Astrocyte of the cerebellum (primary cell): Measurements from ENCODE around the gene KRTAP4-8.
"Not testable (repeated sequence)": the region's sequence is repeated elsewhere in the genome, so short reads cannot be mapped to it uniquely, and the experiment has no call there.

Experiments used
- DNase-seq: peaks from one replicate; pipeline ENCODE4 v3.0.0-alpha.2; 2011; ENCODE audit warnings: low read depth
- H3K4me3 ChIP-seq: 2 replicates; pipeline ENCODE4 v1.5.1; 2011; ENCODE audit warnings: mild to moderate bottlenecking, low read depth, low read length, moderate library complexity
- CTCF ChIP-seq: IDR thresholded peaks from 2 replicates; pipeline ENCODE4 v1.5.1; 2012; ENCODE audit warnings: low read length, low read depth, moderate library complexity, mild to moderate bottlenecking; ENCODE audit errors: missing control alignments
- in situ Hi-C: cut with HindIII; loops from 2 replicates; pipeline ENCODE4 v1.10.0; 2017; ENCODE audit warnings: low sequenced_read_pairs

KRTAP4-8 gene

GRCh38 chr17:41121742-41122141 is 23.8 kb upstream of the KRTAP4-8 start:
- no peak overlapping the region for H3K4me3 ChIP-seq
- in situ Hi-C loops, result no loop called here
- TF ChIP-seq CTCF, result no peak
- DNase-seq, result no peak

- DNase-seq, H3K4me3 ChIP-seq, in situ Hi-C loops: not testable (repeated sequence)
Measured at GRCh38 chr17:41119696-41120690, 22.1 kb upstream of the KRTAP4-8 start.

GRCh38 chr17:41118721-41119120 is 20.8 kb upstream of the KRTAP4-8 start:
- no peak overlapping the region for H3K4me3 ChIP-seq
- no peak for DNase-seq
- in situ Hi-C loops, result no loop called here
- no peak for TF ChIP-seq CTCF

DNA sequence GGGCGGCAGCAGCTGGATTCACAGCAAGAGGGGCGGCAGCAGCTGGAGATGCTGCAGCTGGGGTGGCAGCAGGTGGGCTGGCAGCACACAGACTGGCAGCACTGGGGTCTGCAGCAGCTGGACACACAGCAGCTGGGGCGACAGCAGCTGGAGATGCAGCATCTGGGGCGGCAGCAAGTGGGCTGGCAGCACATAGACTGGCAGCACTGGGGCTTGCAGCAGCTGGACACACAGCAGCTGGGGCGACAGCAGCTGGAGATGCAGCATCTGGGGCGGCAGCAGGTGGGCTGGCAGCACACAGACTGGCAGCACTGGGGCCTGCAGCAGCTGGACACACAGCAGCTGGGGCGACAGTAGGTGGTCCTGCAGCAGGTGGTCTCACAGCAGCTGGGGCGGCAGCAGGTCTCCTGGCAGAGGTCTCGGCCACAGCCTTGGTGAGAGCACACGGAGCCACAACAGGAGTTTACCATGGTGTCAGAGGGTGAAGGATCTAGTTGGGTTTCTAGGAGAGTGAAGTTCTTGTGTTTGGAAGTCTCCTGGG is 20.0 kb upstream of the KRTAP4-8 start, which contains the start of gene KRTAP4-11:
KRTAP4-11 (minus strand) TSS at position 528 of the 541 bp plus-strand sequence; CDS start at position 470, 58 bp downstream.
- H3K4me3 ChIP-seq, DNase-seq, in situ Hi-C loops: not testable (repeated sequence)

DNA sequence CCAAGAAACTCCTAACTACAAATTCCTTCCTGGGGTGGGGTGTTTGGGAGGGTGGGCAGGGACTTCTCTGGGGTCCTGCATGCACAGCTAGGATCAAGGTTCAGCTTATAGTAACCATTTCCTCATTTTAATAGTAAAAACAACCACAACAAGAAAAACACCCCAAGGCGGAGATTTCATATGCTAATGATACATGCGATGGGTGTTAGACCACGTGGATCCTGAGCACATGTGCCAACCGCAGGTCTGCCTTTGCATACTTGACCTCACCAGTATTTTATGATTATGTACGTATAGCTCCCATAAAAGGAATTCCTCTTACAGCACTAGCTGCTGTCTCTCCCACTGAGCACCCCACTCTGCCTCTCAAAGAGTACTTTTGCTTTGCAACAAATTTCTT is 18.4 kb upstream of the KRTAP4-8 start:
- no peak for TF ChIP-seq CTCF
- in situ Hi-C loops, result no loop called here
- DNase-seq, result no peak

DNA sequence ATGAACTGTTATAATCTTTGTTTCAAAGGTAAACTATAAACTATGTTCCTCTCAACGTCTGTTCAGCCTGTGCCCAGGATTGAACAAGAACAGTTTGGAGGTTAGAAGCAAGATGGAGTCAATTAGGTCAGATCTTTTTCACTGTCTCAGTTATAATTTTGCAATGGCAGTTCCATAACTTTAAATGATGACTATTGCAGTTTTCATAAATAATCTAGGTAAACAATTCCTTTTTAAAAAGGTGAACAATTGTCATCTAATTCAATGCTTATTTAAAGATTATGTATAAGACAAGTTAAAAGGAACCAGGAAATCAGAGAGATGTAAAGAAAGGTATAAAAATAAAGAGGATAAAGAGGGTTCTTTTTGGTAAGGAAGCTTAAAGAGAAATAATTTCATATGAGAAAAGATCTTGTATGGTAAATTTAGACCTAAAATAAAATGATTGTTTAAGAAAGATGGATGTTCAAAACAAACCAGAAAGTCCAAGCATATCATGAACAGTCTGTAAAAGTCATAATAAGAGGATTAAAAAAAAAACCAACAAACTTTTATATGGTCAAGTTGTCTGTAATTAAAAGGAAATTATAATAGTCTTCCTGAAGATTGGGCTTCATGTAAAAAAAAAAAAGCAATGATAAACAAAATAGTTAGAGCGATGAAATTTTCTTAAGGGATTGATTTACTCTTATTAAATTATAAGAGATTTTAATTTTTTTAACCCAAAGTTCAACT is 13.4 kb upstream of the KRTAP4-8 start:
- TF ChIP-seq CTCF, result no peak
- no peak overlapping the region for H3K4me3 ChIP-seq
- DNase-seq, result no peak
- in situ Hi-C loops, result no loop called here

More for the DNA sequence above, 18.4 kb upstream of the KRTAP4-8 start:
- H3K4me3 ChIP-seq, result no peak overlapping the region

- DNase-seq, H3K4me3 ChIP-seq, in situ Hi-C loops: not testable (repeated sequence)
Measured at GRCh38 chr17:41108728-41109386, 10.9 kb upstream of the KRTAP4-8 start.
